HepG2 (cell line): ENCODE measurements around the gene CTSW. TPM values are rescaled to one million over a fixed set of nuclear protein-coding genes. Genes with fewer than 3 reads are reported as not detected.
A peak's percentile ranks its signal among the peaks of the same experiment; 100 is the strongest.

Experiments used
- EP300 ChIP-seq, 3 experiments: sonication (generic) in 1 of 3; formaldehyde crosslinking in 1 of 3; IDR thresholded peaks; 2 replicates each; pipeline versions ENCODE4 v1.5.1 to v1.6.1; 2011 to 2020; ENCODE audit warnings: low read depth in 2 of 3, low read length in 2 of 3, borderline replicate concordance in 1 of 3, improper control_type of control experiment in 1 of 3, mild to moderate bottlenecking in 1 of 3, missing genetic modification reagents in 1 of 3, moderate library complexity in 1 of 3
- FOXK2 ChIP-seq: fragments of 450-650 bp; IDR thresholded peaks from 2 replicates; pipeline ENCODE4 v1.6.1; 2016
- HOXA7 ChIP-seq: sonication (generic); formaldehyde crosslinking; IDR thresholded peaks from 2 replicates; pipeline ENCODE4 v1.8.1; 2022; ENCODE audit warnings: mild to moderate bottlenecking, missing genetic modification reagents, moderate library complexity
- ISX ChIP-seq: sonication (generic); formaldehyde crosslinking; conservative IDR thresholded peaks from 2 replicates; pipeline ENCODE4 v1.5.0; 2020; ENCODE audit warnings: missing genetic modification reagents
- MATR3 ChIP-seq: sonication (generic); formaldehyde crosslinking; IDR thresholded peaks from 2 replicates; pipeline ENCODE4 v1.4.0; 2020; ENCODE audit warnings: missing genetic modification reagents
- MTA1 ChIP-seq: sonication (generic); formaldehyde crosslinking; IDR thresholded peaks from 2 replicates; pipeline ENCODE4 v1.4.0; 2020; ENCODE audit warnings: missing genetic modification reagents, mild to moderate bottlenecking, borderline replicate concordance
- PHF8 ChIP-seq: sonication (generic); formaldehyde crosslinking; IDR thresholded peaks from 2 replicates; pipeline ENCODE4 v1.5.0; 2020; ENCODE audit warnings: missing genetic modification reagents
- RBFOX2 ChIP-seq: fragments of 200-400 bp; formaldehyde crosslinking; IDR thresholded peaks from 2 replicates; pipeline ENCODE4 v1.6.1; 2017; ENCODE audit warnings: low read depth, mild to moderate bottlenecking, low read length
- SP1 ChIP-seq, 2 experiments: fragments of 450-650 bp in 1 of 2; sonication (generic) in 1 of 2; formaldehyde crosslinking in 1 of 2; IDR thresholded peaks; 2 replicates each; pipeline versions ENCODE4 v1.4.0 to v1.6.1; 2016 to 2020; ENCODE audit warnings: missing genetic modification reagents in 1 of 2
- SP140L ChIP-seq: sonication (generic); formaldehyde crosslinking; IDR thresholded peaks from 2 replicates; pipeline ENCODE4 v1.4.0; 2020; ENCODE audit warnings: missing genetic modification reagents, borderline replicate concordance
- SRY ChIP-seq: sonication (generic); formaldehyde crosslinking; IDR thresholded peaks from 2 replicates; pipeline ENCODE4 v1.8.0; 2022; ENCODE audit warnings: mild to moderate bottlenecking, missing genetic modification reagents
- TOPORS ChIP-seq: sonication (generic); formaldehyde crosslinking; IDR thresholded peaks from 2 replicates; pipeline ENCODE4 v1.8.0; 2023; ENCODE audit warnings: mild to moderate bottlenecking, missing genetic modification reagents
- ZBTB38 ChIP-seq: sonication (generic); formaldehyde crosslinking; IDR thresholded peaks from 2 replicates; pipeline ENCODE4 v1.5.1; 2020; ENCODE audit warnings: mild to moderate bottlenecking, missing genetic modification reagents
- ZNF263 ChIP-seq: sonication (generic); formaldehyde crosslinking; IDR thresholded peaks from 2 replicates; pipeline ENCODE4 v1.4.0; 2020; ENCODE audit warnings: missing genetic modification reagents
- ZNF605 ChIP-seq: sonication (generic); formaldehyde crosslinking; IDR thresholded peaks from 2 replicates; pipeline ENCODE4 v1.8.0; 2022; ENCODE audit warnings: mild to moderate bottlenecking, missing genetic modification reagents
- polyA plus RNA-seq, 8 experiments: library from polyadenylated mRNA; depleted of rRNA in 3 of 8; stranded (reverse) in 7 of 8; unstranded in 1 of 8; fragments of >200 nt; fragmentation: Illumina TruSeq in 4 of 8; extraction: Trizol in 4 of 8; gene quantifications; 2 replicates each; pipeline versions ENCODE4 v1.2.1 to v1.2.3, GENCODE V29; 2011 to 2016; ENCODE audit warnings: low read depth in 4 of 8, missing spikeins in 1 of 8, mixed read lengths in 1 of 8; ENCODE audit not compliant: insufficient read depth in 1 of 8
- total RNA-seq, 5 experiments: library from RNA; depleted of rRNA; stranded (reverse); fragments of >200 nt; fragmentation: Illumina TruSeq; extraction: Trizol; gene quantifications; 2 replicates each; pipeline ENCODE4 v1.2.3, GENCODE V29; 2016; ENCODE audit warnings: low read depth in 1 of 5
- TF ChIP-seq, protein P1 (sequence below): sonication (generic); formaldehyde crosslinking; IDR thresholded peaks from 2 replicates; pipeline ENCODE4 v1.4.0; 2020; ENCODE audit warnings: mild to moderate bottlenecking, missing genetic modification reagents
- TF ChIP-seq, protein P2 (sequence below): sonication (generic); formaldehyde crosslinking; IDR thresholded peaks from 2 replicates; pipeline ENCODE4 v1.9.0; 2021; ENCODE audit warnings: missing genetic modification reagents, mild to moderate bottlenecking, borderline replicate concordance
- TF ChIP-seq, protein P3 (sequence below): sonication (generic); formaldehyde crosslinking; conservative IDR thresholded peaks from 2 replicates; pipeline ENCODE4 v1.5.0; 2020; ENCODE audit warnings: missing genetic modification reagents
- TF ChIP-seq, protein P4 (sequence below): sonication (generic); formaldehyde crosslinking; IDR thresholded peaks from 2 replicates; pipeline ENCODE4 v1.8.1; 2023; ENCODE audit warnings: mild to moderate bottlenecking, missing genetic modification reagents
- TF ChIP-seq, protein P5 (sequence below): sonication (generic); IDR thresholded peaks from 2 replicates; pipeline ENCODE4 v1.6.1; 2016; ENCODE audit warnings: low read depth, borderline replicate concordance
- TF ChIP-seq, protein P6 (sequence below): IDR thresholded peaks from 2 replicates; pipeline ENCODE4 v1.6.1; 2016; ENCODE audit warnings: missing compliant biosample characterization, missing genetic modification reagents, borderline replicate concordance

CTSW gene
- total and polyA plus RNA-seq, 2 of the 13 experiments (the other 11 are each of a cell fraction or from before 2014, with no cell fraction given) = 0.09 TPM; not detected in 1

DNA sequence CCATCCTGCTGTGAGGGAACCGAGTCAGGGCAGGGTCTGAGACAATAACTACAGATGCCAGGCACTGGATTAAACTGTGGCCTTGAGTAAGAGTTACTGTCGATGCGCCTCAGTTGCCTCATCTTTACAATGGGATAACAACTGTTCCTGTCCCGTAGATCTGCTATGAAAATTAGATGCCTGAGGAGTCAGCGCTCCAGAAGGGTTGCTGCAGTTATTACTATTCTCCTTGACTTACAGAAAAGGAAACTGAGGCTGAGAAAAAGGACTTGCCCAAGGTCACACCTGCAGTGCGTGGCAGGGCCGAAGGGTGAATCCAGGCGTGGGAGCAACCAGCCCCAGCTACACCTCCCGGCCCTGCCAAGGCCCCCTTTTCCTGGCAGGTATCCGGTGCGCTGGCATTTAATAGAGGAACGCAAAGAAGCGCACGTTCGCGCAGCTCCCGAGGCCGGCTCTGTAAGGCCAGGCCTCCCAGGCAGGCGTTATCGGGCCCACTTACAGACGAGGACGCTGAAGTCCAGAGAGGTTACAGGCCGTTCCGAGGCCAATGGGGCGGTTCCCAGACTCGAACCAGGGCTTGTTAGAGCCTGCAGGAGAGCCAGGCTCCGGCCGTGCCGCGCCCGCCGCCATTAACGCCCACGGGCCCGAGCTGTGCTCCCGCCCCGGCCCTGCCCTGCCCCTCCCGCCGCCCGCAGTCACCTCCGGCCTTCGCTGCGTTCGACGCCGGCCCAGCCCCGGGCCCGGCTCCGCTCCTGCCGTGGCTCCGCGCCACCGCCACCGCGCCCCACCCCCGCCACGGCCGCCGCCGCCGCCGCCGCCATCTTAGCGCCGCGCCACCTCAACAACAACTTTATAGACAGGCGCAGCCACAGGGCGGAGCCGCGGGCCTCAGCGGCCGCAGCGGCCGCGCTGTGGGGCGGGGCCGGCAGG is 38.8 kb downstream of the CTSW start, which contains the start of gene C11orf68 (continued):
- TF ChIP-seq, protein P1, sequence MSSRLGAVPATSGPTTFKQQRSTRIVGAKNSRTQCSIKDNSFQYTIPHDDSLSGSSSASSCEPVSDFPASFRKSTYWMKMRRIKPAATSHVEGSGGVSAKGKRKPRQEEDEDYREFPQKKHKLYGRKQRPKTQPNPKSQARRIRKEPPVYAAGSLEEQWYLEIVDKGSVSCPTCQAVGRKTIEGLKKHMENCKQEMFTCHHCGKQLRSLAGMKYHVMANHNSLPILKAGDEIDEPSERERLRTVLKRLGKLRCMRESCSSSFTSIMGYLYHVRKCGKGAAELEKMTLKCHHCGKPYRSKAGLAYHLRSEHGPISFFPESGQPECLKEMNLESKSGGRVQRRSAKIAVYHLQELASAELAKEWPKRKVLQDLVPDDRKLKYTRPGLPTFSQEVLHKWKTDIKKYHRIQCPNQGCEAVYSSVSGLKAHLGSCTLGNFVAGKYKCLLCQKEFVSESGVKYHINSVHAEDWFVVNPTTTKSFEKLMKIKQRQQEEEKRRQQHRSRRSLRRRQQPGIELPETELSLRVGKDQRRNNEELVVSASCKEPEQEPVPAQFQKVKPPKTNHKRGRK (CRISPR knock-in tag) = no peak
- TF ChIP-seq PHF8 (peak; percentile 56; the same call in 1 of the 2 replicates), MTA1 (CRISPR knock-in tag) (no peak), TOPORS (no peak), ISX (CRISPR knock-in tag) (0 out of 2 replicates have a peak, but pooled peaks have one; percentile 27), RBFOX2 (peak; percentile 85), EP300 (IDR thresholded peaks at IDR 0.05; ENCODE audit: low read depth in 2 of 2, low read length in 2 of 2) (no peak), EP300 (CRISPR knock-in tag; IDR thresholded peaks at IDR 0.05; ENCODE audit: borderline replicate concordance) (no peak), HOXA7 (CRISPR knock-in tag) (no peak), ZNF263 (CRISPR knock-in tag) (0 out of 2 replicates have a peak, but pooled peaks have one; percentile 9), SP140L (CRISPR knock-in tag) (no peak), SRY (CRISPR knock-in tag) (peak; percentile 33; the same call in 1 of the 2 replicates), SP1 (IDR thresholded peaks at IDR 0.05) (no peak), SP1 (CRISPR knock-in tag; IDR thresholded peaks at IDR 0.05) (no peak), ZBTB38 (CRISPR knock-in tag) (no peak), FOXK2 (no peak), ZNF605 (no peak), MATR3 (CRISPR knock-in tag) (no peak)
- TF ChIP-seq, protein P2, sequence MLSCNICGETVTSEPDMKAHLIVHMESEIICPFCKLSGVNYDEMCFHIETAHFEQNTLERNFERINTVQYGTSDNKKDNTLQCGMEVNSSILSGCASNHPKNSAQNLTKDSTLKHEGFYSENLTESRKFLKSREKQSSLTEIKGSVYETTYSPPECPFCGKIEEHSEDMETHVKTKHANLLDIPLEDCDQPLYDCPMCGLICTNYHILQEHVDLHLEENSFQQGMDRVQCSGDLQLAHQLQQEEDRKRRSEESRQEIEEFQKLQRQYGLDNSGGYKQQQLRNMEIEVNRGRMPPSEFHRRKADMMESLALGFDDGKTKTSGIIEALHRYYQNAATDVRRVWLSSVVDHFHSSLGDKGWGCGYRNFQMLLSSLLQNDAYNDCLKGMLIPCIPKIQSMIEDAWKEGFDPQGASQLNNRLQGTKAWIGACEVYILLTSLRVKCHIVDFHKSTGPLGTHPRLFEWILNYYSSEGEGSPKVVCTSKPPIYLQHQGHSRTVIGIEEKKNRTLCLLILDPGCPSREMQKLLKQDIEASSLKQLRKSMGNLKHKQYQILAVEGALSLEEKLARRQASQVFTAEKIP = no peak
- TF ChIP-seq, protein P3, sequence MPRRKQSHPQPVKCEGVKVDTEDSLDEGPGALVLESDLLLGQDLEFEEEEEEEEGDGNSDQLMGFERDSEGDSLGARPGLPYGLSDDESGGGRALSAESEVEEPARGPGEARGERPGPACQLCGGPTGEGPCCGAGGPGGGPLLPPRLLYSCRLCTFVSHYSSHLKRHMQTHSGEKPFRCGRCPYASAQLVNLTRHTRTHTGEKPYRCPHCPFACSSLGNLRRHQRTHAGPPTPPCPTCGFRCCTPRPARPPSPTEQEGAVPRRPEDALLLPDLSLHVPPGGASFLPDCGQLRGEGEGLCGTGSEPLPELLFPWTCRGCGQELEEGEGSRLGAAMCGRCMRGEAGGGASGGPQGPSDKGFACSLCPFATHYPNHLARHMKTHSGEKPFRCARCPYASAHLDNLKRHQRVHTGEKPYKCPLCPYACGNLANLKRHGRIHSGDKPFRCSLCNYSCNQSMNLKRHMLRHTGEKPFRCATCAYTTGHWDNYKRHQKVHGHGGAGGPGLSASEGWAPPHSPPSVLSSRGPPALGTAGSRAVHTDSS (CRISPR knock-in tag) = no peak
- TF ChIP-seq, protein P4, sequence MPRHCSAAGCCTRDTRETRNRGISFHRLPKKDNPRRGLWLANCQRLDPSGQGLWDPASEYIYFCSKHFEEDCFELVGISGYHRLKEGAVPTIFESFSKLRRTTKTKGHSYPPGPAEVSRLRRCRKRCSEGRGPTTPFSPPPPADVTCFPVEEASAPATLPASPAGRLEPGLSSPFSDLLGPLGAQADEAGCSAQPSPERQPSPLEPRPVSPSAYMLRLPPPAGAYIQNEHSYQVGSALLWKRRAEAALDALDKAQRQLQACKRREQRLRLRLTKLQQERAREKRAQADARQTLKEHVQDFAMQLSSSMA (CRISPR knock-in tag) = no peak
- TF ChIP-seq, protein P5, sequence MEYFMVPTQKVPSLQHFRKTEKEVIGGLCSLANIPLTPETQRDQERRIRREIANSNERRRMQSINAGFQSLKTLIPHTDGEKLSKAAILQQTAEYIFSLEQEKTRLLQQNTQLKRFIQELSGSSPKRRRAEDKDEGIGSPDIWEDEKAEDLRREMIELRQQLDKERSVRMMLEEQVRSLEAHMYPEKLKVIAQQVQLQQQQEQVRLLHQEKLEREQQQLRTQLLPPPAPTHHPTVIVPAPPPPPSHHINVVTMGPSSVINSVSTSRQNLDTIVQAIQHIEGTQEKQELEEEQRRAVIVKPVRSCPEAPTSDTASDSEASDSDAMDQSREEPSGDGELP = no peak
- TF ChIP-seq, protein P6, sequence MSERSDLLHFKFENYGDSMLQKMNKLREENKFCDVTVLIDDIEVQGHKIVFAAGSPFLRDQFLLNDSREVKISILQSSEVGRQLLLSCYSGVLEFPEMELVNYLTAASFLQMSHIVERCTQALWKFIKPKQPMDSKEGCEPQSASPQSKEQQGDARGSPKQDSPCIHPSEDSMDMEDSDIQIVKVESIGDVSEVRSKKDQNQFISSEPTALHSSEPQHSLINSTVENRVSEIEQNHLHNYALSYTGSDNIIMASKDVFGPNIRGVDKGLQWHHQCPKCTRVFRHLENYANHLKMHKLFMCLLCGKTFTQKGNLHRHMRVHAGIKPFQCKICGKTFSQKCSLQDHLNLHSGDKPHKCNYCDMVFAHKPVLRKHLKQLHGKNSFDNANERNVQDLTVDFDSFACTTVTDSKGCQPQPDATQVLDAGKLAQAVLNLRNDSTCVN = no peak
